ENCODE results near the gene CORIN. TPM values are rescaled to one million over a fixed set of nuclear protein-coding genes. Genes with fewer than 3 reads are reported as not detected.

CORIN gene
- total RNA-seq, 2 experiments from 2014 or later = 0.22 TPM; not detected in 1

DNA sequence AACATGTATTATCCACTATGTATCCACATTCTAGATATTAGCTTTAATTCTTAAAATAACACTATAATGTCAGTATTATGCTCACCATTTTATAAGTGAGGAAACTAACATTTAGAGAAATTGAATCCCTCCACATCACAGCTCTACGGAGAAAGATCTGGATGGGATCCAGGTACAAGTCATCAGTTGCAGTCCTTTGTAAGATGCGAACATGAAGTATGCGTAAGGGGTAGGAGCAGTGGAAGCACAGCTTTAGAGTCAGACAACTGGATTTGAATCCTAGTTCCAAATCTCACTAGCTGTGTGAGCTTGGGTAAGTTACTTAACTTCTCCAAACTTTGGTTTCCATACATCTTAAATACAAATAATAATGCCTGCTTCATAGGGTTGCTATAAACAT, 190.3 kb downstream of the CORIN start:
- no peak for DNase-seq
- no peaks in the 10 kb centered on the region for H3K4me1 Mint-ChIP-seq
- peaks cover 2% of the 10 kb centered on the region for H3K27me3 Mint-ChIP-seq
- H3K36me3 Mint-ChIP-seq (ENCODE audit: low read depth) = no peaks in the 10 kb centered on the region
- no peak overlapping the region for H3K27ac Mint-ChIP-seq
- H3K4me3 Mint-ChIP-seq = no peak overlapping the region
- ChIA-PET CTCF (no interaction called here), POLR2A (no interaction called here)
- no peaks in the 10 kb centered on the region for H3K9me3 Mint-ChIP-seq

DNA sequence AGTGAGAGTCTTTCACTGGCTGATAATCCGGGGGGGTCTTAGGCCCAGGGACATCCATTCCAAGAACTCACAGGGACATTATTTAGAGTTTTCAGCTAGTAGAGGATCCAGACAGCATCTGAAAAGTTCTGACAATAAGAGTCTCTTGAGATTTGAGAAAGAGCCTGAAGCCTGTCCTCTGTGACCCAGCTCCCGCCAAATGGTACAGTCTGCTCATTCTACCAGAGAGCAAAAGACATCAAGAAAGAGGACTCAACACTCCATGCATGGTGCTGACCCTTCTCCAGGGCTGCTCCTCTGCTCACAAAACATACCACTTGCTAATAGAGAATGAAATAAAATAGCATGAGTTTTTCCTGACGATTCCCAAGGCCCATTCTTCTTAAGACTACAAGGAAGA, 190.8 kb downstream of the CORIN start:
- peaks cover 4% of the 10 kb centered on the region for H3K27me3 Mint-ChIP-seq
- no peaks in the 10 kb centered on the region for H3K9me3 Mint-ChIP-seq
- H3K36me3 Mint-ChIP-seq (ENCODE audit: low read depth) = no peaks in the 10 kb centered on the region
- no peak overlapping the region for H3K4me3 Mint-ChIP-seq
- ChIA-PET CTCF (no interaction called here), POLR2A (no interaction called here)
- DNase-seq = no peak
- H3K27ac Mint-ChIP-seq = no peak overlapping the region
- H3K4me1 Mint-ChIP-seq = no peaks in the 10 kb centered on the region

DNA sequence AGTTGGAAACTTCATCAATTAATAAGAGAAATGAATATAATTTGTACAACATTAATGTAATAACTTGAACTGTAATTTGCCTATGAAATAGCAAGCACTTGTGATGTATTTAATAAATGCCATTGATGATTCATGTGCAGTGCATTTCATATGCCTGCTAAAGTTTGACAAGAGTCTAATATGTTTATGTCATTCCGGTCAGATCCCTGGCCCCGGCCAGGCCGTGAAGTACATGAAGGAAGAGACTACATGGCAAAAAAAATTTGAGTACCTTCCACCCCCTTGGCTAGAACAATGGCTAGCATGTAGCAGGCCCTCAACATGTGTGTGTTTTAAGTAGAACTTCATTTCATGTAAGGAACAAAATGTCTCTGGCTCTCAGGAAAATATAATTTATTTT, 191.5 kb downstream of the CORIN start:
- Mint-ChIP-seq H3K9me3 (no peaks in the 10 kb centered on the region), H3K4me3 (no peak overlapping the region), H3K27me3 (peaks cover 3% of the 10 kb centered on the region), H3K27ac (no peak overlapping the region), H3K36me3 (ENCODE audit: low read depth) (no peaks in the 10 kb centered on the region), H3K4me1 (no peaks in the 10 kb centered on the region)
- POLR2A ChIA-PET = no interaction called here
- CTCF ChIA-PET = no interaction called here
- no peak for DNase-seq

DNA sequence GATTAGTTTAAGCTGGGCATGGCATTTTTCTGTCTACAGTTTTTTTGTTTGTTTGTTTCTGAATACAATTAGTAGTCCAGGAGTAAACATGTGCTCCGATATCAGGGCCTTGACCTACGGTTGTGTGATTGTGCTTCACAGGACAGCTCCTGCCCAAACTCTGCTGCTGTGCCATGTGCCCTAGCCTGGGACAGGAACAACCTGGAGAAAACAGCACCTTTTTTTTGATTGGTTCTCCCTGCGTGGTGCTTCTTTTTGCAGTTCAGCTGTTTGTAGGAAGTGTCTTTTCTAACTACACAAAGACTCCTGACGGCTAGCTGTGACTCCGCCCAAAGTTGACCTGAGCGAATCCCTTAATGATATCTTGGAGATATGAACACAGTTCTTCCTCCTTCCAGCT, 194.0 kb downstream of the CORIN start:
- Mint-ChIP-seq H3K4me1 (no peaks in the 10 kb centered on the region), H3K36me3 (ENCODE audit: low read depth) (no peaks in the 10 kb centered on the region), H3K9me3 (no peaks in the 10 kb centered on the region), H3K4me3 (no peak overlapping the region), H3K27me3 (peaks cover 7% of the 10 kb centered on the region), H3K27ac (no peak overlapping the region)
- no peak for DNase-seq
- ChIA-PET POLR2A (no interaction called here), CTCF (no interaction called here)

DNA sequence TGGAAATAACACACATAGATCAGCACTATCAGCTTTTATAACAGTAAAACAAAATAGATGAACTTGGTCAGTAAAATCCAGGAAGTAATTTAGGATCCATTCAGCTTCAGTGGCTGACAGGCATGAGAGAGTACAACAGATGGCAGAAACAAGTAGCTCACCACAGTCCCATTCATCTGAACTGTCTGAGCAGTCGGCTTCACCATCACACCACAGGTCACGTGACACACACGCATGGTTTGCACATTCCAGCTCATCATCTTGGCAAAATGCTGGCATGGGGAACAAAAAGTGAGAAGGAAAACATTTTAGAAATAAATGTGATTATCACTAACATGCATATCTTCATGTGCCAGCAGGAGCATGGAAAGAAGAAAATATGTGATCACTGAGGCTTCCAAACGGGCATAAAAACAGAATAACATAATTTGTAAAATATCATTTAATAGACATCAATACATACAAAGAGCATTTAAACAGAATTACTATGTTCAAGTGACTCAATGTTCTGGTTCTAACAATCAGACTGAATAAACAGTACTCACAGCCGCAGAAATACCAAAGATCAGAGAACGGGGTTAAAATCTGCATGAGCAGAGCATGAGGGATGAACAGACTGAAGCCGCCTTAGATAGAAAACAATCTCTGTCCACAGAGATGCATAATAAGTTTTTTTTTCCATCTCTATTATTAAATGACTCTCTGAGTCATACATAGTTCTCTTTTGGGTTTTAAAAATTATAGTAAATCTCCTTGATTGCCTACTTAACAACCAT, 194.7 kb downstream of the CORIN start:
- Mint-ChIP-seq H3K4me1 (no peaks in the 10 kb centered on the region), H3K27ac (no peak overlapping the region), H3K9me3 (peaks cover under 1% of the 10 kb centered on the region), H3K4me3 (no peak overlapping the region), H3K27me3 (peaks cover 7% of the 10 kb centered on the region), H3K36me3 (ENCODE audit: low read depth) (no peaks in the 10 kb centered on the region)
- POLR2A ChIA-PET = interaction anchor here (0.6 kb wide), 1 partner anchor 19 kb away, joined by 4 read pairs; no protein-coding TSS in a partner anchor
- no peak for DNase-seq
- CTCF ChIA-PET = no interaction called here

DNA sequence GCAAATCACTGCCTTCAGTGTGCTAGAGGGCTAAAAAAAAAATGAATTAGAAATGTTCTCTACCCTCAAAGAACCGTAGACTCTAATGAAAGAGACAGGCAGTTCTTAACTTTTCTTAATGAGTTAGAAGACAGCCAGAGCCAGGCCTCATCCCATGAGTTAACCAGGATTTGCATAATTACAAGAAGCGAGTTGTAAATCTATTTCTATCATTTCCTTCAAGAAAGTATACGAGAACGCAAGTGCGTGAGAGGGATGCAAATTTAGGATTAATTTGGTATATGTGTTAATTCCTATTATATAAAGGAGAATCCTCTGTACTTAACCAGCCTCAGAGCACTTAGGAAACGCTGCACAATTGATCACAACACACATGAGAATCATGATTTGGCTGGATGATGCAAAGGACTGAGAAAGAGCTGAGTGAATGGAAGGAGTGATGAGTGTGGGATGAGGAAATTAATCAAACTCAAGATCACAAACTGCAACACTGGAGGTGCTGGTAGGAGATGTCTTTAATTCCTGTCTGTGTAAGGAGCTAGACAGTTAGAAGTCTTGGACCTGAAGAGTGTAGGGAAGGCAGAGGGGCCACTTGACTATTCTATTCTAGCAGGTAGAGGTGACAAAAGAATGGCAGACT, 195.6 kb downstream of the CORIN start:
- ChIA-PET CTCF (no interaction called here), POLR2A (interaction anchor here (0.6 kb wide), 1 partner anchor 18 kb away, joined by 4 read pairs; no protein-coding TSS in a partner anchor)
- H3K4me3 Mint-ChIP-seq = no peak overlapping the region
- H3K27me3 Mint-ChIP-seq = peaks cover 7% of the 10 kb centered on the region
- H3K9me3 Mint-ChIP-seq = peaks cover 2% of the 10 kb centered on the region
- no peaks in the 10 kb centered on the region for H3K4me1 Mint-ChIP-seq
- no peak overlapping the region for H3K27ac Mint-ChIP-seq
- no peaks in the 10 kb centered on the region for H3K36me3 Mint-ChIP-seq (ENCODE audit: low read depth)
- DNase-seq = no peak

DNA sequence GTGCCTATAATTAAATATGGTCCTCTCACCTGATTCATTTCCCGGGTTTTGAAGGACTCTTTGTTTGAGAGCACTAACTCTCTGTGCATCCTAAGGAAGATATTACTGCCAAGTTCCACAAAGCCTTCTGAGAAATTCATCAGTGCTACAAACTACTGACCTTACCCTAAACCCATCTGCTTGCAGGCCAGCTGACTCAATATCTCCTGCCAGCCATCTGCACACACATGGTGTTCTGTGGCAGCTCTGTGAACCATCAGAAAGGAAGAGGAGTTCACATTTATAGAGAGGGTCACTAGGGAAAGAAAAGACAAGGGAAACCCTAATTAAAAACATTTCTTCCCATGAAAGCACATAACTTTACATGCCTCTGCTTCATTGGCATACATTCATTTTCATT, 196.1 kb downstream of the CORIN start:
- ChIA-PET POLR2A (no interaction called here), CTCF (no interaction called here)

DNA sequence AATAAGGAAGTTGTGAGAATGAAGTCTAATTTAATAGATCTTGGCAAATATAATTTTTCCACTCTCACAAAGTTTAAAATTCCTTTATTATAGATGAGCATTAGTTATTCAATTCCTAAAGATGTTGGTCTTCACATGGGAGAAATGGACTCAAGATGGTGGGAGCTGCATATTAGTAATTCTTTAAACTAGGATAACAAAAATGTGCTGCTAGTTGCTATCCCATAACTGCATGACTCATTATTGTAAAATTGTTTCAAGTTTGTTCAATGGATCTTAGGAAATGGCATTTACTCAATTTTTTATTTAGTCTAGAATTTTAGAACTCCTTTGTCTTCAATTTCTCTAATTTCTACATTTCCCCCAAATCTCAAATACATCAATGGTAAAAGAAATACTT, 197.0 kb downstream of the CORIN start:
- Mint-ChIP-seq H3K4me3 (no peak overlapping the region), H3K27ac (no peak overlapping the region), H3K4me1 (no peaks in the 10 kb centered on the region), H3K36me3 (ENCODE audit: low read depth) (no peaks in the 10 kb centered on the region), H3K9me3 (peaks cover 7% of the 10 kb centered on the region), H3K27me3 (peaks cover 7% of the 10 kb centered on the region)
- CTCF ChIA-PET = no interaction called here
- no peak for DNase-seq
- POLR2A ChIA-PET = no interaction called here

More for the DNA sequence above, 196.1 kb downstream of the CORIN start:
- H3K4me1 Mint-ChIP-seq = no peaks in the 10 kb centered on the region
- H3K4me3 Mint-ChIP-seq = no peak overlapping the region
- no peak overlapping the region for H3K27ac Mint-ChIP-seq
- no peak for DNase-seq
- no peaks in the 10 kb centered on the region for H3K36me3 Mint-ChIP-seq (ENCODE audit: low read depth)
- H3K9me3 Mint-ChIP-seq = peaks cover 6% of the 10 kb centered on the region
- peaks cover 7% of the 10 kb centered on the region for H3K27me3 Mint-ChIP-seq

DNA sequence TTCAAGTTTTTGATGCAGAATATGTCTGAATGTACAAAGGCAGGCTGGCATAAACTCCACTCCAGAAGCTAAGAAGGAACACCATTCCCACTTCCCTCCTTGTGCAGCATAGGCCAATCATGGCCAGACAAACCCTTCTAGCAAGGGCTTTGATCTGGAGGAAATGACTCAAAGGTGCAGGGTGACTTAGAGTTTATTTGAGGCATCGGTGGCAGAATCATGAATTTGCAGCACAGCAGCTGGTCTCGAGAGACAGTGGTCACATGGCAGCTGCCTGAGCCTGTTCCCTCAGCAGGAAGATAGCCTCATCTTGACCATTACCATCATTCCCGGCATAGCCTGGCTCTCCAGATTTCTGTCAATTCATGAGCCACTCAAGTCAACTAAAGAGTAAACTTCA, 198.3 kb downstream of the CORIN start:
- no peaks in the 10 kb centered on the region for H3K36me3 Mint-ChIP-seq (ENCODE audit: low read depth)

DNA sequence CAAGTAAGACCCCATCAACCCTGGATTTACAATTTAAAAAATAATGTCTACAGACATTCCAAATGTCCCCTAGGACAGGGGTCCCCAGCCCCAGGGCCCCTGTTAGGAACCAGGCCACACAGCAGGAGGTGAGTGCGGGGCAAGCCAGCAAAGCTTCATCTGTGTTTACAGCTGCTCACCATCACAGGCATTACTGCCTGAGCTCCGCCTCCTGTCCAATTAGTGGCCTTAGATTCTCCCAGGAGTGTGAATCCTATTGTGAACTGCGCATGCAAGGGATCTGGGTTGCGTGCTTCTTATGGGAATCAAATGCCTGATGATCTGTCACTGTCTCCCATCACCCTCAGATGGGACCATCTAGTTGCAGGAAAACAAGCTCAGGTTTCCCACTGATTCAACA, 206.7 kb downstream of the CORIN start:
- ChIA-PET POLR2A (no interaction called here), CTCF (no interaction called here)
- Mint-ChIP-seq H3K4me3 (no peak overlapping the region), H3K36me3 (ENCODE audit: low read depth) (no peaks in the 10 kb centered on the region), H3K27me3 (peaks cover 2% of the 10 kb centered on the region), H3K9me3 (no peaks in the 10 kb centered on the region), H3K27ac (no peak overlapping the region), H3K4me1 (no peaks in the 10 kb centered on the region)
- DNase-seq = no peak

More for the DNA sequence above, 198.3 kb downstream of the CORIN start:
- Mint-ChIP-seq H3K4me3 (no peak overlapping the region), H3K9me3 (peaks cover 7% of the 10 kb centered on the region), H3K27ac (no peak overlapping the region), H3K27me3 (peaks cover 9% of the 10 kb centered on the region), H3K4me1 (no peaks in the 10 kb centered on the region)
- DNase-seq = no peak
- ChIA-PET POLR2A (no interaction called here), CTCF (interaction anchor here (0.6 kb wide), 1 partner anchor 322 kb away, joined by 3 read pairs; no protein-coding TSS in a partner anchor)

DNA sequence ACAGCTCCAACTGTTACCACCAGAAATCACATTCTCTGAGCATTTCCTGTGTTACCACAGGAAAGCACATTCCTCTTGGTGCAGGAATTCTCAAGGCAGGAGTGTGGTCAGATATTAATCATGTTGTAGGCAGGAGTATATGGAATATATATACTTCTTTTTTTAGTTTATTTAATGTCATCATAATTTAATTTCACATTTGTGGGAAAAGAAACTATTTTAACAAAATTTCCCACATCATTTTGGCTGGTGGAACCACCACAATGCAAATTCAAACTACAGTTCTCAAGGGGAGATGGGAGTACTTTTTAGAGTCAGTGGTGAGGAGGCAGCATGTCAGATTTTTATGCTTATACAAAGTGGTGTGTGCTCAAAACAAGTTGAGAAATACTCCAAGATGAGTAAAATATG, 213.8 kb downstream of the CORIN start:
- ChIA-PET POLR2A (interaction anchor here (0.7 kb wide), 1 partner anchor 19 kb away, joined by 4 read pairs; no protein-coding TSS in a partner anchor), CTCF (no interaction called here)
- Mint-ChIP-seq H3K4me3 (no peak overlapping the region), H3K9me3 (no peaks in the 10 kb centered on the region), H3K36me3 (ENCODE audit: low read depth) (no peaks in the 10 kb centered on the region), H3K27ac (no peak overlapping the region), H3K27me3 (peaks cover 3% of the 10 kb centered on the region), H3K4me1 (no peaks in the 10 kb centered on the region)
- DNase-seq = no peak

DNA sequence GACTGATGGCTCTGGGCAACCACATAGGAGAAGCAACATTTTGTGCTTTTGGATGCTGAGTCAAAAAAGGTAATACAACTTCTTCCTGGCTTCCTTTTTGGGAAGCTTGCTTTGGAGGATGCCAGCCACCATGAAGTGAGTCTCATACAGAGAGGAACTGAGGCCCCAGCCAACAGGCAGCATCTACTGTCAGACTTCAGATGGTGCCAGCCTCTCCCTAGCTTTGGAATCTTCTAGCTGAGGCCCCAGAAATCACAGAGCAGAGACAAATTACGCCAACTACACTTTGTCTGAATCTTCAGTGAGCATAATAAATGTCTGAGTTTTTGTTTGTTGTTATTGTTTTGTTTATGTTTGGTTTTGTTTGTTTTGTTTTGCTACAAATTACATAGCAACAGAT, 216.7 kb downstream of the CORIN start:
- no peaks in the 10 kb centered on the region for H3K4me1 Mint-ChIP-seq
- no peak overlapping the region for H3K27ac Mint-ChIP-seq
- POLR2A ChIA-PET = no interaction called here
- no peaks in the 10 kb centered on the region for H3K36me3 Mint-ChIP-seq (ENCODE audit: low read depth)
- H3K4me3 Mint-ChIP-seq = no peak overlapping the region
- DNase-seq = no peak
- no peaks in the 10 kb centered on the region for H3K9me3 Mint-ChIP-seq
- CTCF ChIA-PET = no interaction called here
- H3K27me3 Mint-ChIP-seq = peaks cover 4% of the 10 kb centered on the region

DNA sequence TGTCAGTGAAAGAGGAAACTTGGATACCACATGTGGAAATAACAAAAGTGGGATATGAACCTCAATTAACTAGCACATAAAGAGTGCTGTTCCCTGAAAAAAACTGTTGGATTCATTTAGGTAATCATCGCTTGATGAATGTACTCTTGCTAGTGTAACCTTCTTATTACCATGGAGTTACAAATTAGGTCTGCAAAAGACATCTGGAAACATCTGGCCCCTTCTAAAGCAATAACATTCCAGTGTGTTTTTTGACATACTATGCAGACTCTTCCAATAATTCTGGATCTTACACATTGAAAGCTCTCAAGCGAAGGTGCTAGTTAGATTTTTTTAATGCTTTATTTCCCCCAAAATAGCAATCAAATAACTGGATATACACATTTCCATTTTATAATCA, 218.2 kb downstream of the CORIN start:
- H3K27me3 Mint-ChIP-seq = peaks cover 4% of the 10 kb centered on the region
- no peaks in the 10 kb centered on the region for H3K36me3 Mint-ChIP-seq (ENCODE audit: low read depth)
- no peak overlapping the region for H3K27ac Mint-ChIP-seq
- no peaks in the 10 kb centered on the region for H3K4me1 Mint-ChIP-seq
- CTCF ChIA-PET = no interaction called here
- H3K4me3 Mint-ChIP-seq = no peak overlapping the region
- no peaks in the 10 kb centered on the region for H3K9me3 Mint-ChIP-seq
- no peak for DNase-seq
- POLR2A ChIA-PET = interaction anchor here (0.7 kb wide), 1 partner anchor 430 kb away, joined by 3 read pairs; no protein-coding TSS in a partner anchor

DNA sequence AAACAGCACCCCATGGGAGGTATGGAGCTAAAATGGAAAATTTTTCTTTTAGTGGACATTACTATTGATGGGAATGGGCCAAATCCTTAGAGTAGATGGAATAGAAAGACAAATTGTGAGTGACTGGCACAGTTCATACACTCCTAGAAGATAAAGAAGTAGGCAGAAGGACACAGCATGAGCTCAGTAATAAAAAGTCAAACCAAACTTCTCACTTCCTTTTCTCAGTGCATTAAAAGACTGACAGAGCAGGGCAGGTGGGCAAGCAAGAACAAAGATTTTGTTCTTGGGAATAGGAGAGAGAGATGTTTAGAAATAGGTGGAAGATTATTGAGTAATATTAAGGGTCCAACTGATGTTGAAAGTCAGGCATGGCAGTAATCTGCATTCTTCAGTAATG, 220.3 kb downstream of the CORIN start:
- no peak for DNase-seq
- Mint-ChIP-seq H3K27ac (no peak overlapping the region), H3K9me3 (no peaks in the 10 kb centered on the region), H3K4me3 (no peak overlapping the region), H3K36me3 (ENCODE audit: low read depth) (no peaks in the 10 kb centered on the region), H3K4me1 (no peaks in the 10 kb centered on the region), H3K27me3 (peaks cover 2% of the 10 kb centered on the region)
- POLR2A ChIA-PET = no interaction called here
- CTCF ChIA-PET = no interaction called here
